Neural progenitor cell (in vitro differentiated cells): Measurements from ENCODE around the gene GRAMD1B.

Source experiments
- EZH2 ChIP-seq: fragments of 200-600 bp; sonication (generic); IDR thresholded peaks from 2 replicates; pipeline ENCODE4 v1.6.1; 2017; ENCODE audit warnings: antibody characterized with exemption, mild to moderate bottlenecking, moderate library complexity
- EZH2phosphoT487 ChIP-seq: fragments of 200-600 bp; sonication (generic); IDR thresholded peaks from 2 replicates; pipeline ENCODE4 v1.6.1; 2017; ENCODE audit warnings: antibody characterized with exemption
- TF ChIP-seq, protein P1 (sequence below): fragments of 200-600 bp; sonication (generic); IDR thresholded peaks from 2 replicates; pipeline ENCODE4 v1.5.1; 2017; ENCODE audit warnings: antibody characterized with exemption, mild to moderate bottlenecking

DNA sequence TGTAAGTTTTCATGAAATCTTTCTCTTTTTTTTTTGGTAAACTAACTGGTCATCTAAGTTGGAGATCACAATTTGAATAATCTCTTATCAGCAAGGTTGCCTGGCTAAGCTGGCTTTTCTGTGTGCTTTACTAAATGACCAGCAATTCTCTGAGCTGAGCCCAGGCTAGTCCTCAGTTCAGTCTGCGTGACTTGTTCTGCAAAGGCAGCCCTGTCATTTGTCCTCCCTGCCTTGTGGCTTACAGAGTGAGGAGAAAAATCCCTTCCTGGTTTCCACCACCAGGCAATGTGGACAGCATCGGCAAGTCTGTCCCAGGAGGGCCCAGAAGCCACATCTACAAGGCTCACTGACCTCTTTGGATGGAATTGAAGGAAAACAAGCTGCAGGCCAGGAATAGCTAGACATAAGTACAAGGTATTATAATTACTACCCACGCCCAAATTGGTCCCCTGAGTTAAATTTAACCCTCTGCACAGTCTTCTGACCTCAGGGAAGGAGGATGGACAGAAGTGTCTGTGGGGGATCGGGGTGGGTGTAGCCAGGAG, 115.7 kb downstream of the GRAMD1B start:
- TF ChIP-seq, protein P1, sequence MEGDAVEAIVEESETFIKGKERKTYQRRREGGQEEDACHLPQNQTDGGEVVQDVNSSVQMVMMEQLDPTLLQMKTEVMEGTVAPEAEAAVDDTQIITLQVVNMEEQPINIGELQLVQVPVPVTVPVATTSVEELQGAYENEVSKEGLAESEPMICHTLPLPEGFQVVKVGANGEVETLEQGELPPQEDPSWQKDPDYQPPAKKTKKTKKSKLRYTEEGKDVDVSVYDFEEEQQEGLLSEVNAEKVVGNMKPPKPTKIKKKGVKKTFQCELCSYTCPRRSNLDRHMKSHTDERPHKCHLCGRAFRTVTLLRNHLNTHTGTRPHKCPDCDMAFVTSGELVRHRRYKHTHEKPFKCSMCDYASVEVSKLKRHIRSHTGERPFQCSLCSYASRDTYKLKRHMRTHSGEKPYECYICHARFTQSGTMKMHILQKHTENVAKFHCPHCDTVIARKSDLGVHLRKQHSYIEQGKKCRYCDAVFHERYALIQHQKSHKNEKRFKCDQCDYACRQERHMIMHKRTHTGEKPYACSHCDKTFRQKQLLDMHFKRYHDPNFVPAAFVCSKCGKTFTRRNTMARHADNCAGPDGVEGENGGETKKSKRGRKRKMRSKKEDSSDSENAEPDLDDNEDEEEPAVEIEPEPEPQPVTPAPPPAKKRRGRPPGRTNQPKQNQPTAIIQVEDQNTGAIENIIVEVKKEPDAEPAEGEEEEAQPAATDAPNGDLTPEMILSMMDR, result no peak
- TF ChIP-seq EZH2 (no peak), EZH2phosphoT487 (no peak)
